Measurements from ENCODE around the gene IFNGR1. TPM values are rescaled to one million over a fixed set of nuclear protein-coding genes. Genes with fewer than 3 reads are reported as not detected.

Gene IFNGR1
- total RNA-seq, result 67.3 TPM

DNA sequence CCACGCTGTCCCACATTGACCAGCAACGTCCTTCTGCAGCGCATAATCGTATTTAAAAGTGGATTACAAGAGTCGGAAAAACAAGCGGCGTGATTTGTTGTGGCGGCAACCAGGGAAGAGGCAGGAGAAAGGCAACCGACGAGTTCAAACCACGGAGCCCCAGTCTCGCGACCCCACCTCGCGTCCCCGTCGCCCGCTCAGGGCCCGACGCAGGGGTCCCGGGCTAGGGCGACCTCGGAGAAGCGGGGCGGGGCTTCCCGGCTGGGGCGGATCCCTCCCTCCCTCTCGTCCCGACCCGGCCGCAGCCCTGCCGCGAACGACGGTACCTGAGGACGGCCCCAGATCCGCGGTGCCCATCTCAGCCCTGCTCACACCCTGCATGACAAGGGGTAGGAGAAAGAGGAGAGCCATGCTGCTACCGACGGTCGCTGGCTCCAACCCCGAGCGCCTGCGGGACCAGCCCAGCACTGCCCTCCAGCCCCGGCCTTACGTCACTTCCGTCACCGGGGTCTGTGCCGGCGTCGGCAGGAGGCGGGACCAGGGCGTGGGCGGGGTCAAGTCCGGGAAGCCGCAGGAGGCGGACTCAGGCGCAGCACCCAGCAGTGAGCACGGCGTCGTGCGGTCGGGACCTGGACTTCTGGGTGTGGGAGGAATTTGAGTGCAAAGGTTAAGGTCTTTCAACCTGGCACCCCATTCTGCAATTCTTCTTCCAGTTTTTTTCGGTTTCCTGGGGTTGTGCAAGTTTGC lies at the start of gene IFNGR1:
TSS of gene IFNGR1 (minus strand) at position 469 of the 747 bp plus-strand sequence. CDS start at position 411, 58 bp downstream.
- no peaks in the 10 kb centered on the region for H3K9me3 ChIP-seq (ENCODE audit: control insufficient read depth in 3 of 3, low read length in 3 of 3)
- H3K4me1 ChIP-seq (ENCODE audit: control insufficient read depth in 3 of 3, insufficient read depth in 3 of 3, low read length in 3 of 3), result peaks cover 26 to 42% (median 34%) of the 10 kb centered on the region in 3 donors
- no peaks in the 10 kb centered on the region for H3K36me3 ChIP-seq (ENCODE audit: control insufficient read depth in 3 of 3, insufficient read depth in 3 of 3, low read length in 3 of 3)
- peak within 1 kb of the TSS; percentile 84 to 99 (median 99) for H3K9ac ChIP-seq (ENCODE audit: low read depth in 1 of 3, low read length in 3 of 3)
- H3K27me3 ChIP-seq (ENCODE audit: control insufficient read depth in 3 of 3, insufficient read depth in 3 of 3, low read length in 3 of 3), result no peaks in the 10 kb centered on the region
- peak within 1 kb of the TSS; percentile 98 for H3K27ac ChIP-seq (ENCODE audit: low read depth, low read length)
- H3K4me3 ChIP-seq (ENCODE audit: low read length in 3 of 3), result peak within 1 kb of the TSS; percentile 78 to 98 (median 92)

DNA sequence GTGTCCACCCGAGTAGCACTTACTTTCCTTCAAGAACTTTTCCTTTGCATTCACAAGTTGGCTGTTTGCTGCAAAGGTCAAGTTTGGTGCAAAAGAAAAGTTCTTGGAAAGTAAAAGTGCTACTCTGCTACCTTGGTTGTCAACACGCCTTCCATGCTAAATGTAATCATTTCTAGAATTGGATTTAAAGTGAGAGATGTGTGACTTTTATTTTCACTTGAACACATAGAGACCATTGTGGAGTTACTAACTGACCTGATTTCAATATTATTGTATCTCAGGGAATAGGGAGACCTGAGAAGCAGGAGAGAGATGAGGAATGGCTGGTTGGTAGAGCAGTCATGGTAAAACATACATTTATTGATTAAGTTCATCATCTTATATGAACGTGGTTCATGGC lies 49.7 kb upstream of the IFNGR1 start:
- no peak overlapping the region for H3K9ac ChIP-seq (ENCODE audit: low read depth in 1 of 3, low read length in 3 of 3)
- H3K27ac ChIP-seq (ENCODE audit: low read depth, low read length), result no peak overlapping the region

DNA sequence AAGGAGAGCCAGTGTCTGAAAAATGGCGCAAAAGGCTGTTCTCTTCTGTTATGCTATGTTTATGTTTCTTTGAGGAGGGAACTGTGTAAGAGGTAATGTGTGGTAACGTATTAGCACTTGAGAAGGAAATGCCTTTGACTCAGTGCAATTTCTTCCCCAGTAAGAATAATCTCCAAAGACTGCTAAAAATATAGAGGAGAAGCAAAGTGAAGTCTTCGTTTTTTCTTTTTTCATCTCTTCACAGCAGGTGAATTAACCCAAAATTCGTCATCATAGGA lies 47.1 kb upstream of the IFNGR1 start:
- H3K4me3 ChIP-seq (ENCODE audit: low read length in 3 of 3), result no peak overlapping the region
- no peak overlapping the region for H3K9ac ChIP-seq (ENCODE audit: low read depth in 1 of 3, low read length in 3 of 3)
- H3K4me1 ChIP-seq (ENCODE audit: control insufficient read depth in 3 of 3, insufficient read depth in 3 of 3, low read length in 3 of 3), result no peaks in the 10 kb centered on the region
- no peaks in the 10 kb centered on the region for H3K27me3 ChIP-seq (ENCODE audit: control insufficient read depth in 3 of 3, insufficient read depth in 3 of 3, low read length in 3 of 3)
- no peaks in the 10 kb centered on the region for H3K36me3 ChIP-seq (ENCODE audit: control insufficient read depth in 3 of 3, insufficient read depth in 3 of 3, low read length in 3 of 3)
- no peak overlapping the region for H3K27ac ChIP-seq (ENCODE audit: low read depth, low read length)
- H3K9me3 ChIP-seq (ENCODE audit: control insufficient read depth in 3 of 3, low read length in 3 of 3), result no peaks in the 10 kb centered on the region

More for the DNA sequence above, 49.7 kb upstream of the IFNGR1 start:
- Histone ChIP-seq H3K4me3 (ENCODE audit: low read length in 3 of 3) (no peak overlapping the region), H3K4me1 (ENCODE audit: control insufficient read depth in 3 of 3, insufficient read depth in 3 of 3, low read length in 3 of 3) (no peaks in the 10 kb centered on the region), H3K27me3 (ENCODE audit: control insufficient read depth in 3 of 3, insufficient read depth in 3 of 3, low read length in 3 of 3) (no peaks in the 10 kb centered on the region), H3K36me3 (ENCODE audit: control insufficient read depth in 3 of 3, insufficient read depth in 3 of 3, low read length in 3 of 3) (no peaks in the 10 kb centered on the region), H3K9me3 (ENCODE audit: control insufficient read depth in 3 of 3, low read length in 3 of 3) (no peaks in the 10 kb centered on the region)

DNA sequence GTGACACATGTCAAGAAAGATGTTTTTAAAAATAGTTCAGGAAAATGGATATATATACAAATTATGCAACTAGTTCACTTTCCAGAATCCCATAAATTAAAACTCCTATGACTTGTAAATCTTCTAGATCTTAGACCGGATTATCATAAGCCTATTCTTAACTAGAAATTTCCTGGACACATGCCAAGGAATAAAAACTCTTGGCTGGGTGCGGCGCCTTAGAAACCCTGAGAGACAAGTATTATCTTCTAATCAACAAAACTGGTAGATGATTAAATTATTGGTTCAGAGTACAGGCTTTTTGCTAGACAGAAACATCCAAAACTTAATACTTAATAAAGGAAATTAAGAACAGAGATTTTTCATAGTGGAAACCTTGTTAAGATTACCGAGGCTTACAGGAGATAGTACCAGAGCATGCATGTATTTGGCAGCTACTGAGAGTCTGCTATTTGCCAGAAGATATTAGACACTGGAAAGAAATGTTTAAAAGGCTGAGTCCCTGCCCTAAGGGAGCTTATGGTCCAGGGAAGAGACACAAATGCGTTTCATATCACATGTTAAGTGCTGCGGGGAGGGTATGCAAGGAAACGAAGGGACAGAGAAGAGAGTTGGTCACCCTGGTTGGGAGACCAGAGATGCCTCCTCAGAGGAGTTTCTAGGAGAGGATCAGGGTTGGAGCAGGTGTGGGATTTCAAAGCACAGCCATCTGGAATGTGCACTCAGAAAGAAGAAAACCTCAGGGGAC lies 46.5 kb upstream of the IFNGR1 start:
- H3K27ac ChIP-seq (ENCODE audit: low read depth, low read length), result no peak overlapping the region
- no peaks in the 10 kb centered on the region for H3K9me3 ChIP-seq (ENCODE audit: control insufficient read depth in 3 of 3, low read length in 3 of 3)
- H3K4me3 ChIP-seq (ENCODE audit: low read length in 3 of 3), result no peak overlapping the region
- no peaks in the 10 kb centered on the region for H3K27me3 ChIP-seq (ENCODE audit: control insufficient read depth in 3 of 3, insufficient read depth in 3 of 3, low read length in 3 of 3)
- no peaks in the 10 kb centered on the region for H3K36me3 ChIP-seq (ENCODE audit: control insufficient read depth in 3 of 3, insufficient read depth in 3 of 3, low read length in 3 of 3)
- no peaks in the 10 kb centered on the region for H3K4me1 ChIP-seq (ENCODE audit: control insufficient read depth in 3 of 3, insufficient read depth in 3 of 3, low read length in 3 of 3)
- H3K9ac ChIP-seq (ENCODE audit: low read depth in 1 of 3, low read length in 3 of 3), result no peak overlapping the region

DNA sequence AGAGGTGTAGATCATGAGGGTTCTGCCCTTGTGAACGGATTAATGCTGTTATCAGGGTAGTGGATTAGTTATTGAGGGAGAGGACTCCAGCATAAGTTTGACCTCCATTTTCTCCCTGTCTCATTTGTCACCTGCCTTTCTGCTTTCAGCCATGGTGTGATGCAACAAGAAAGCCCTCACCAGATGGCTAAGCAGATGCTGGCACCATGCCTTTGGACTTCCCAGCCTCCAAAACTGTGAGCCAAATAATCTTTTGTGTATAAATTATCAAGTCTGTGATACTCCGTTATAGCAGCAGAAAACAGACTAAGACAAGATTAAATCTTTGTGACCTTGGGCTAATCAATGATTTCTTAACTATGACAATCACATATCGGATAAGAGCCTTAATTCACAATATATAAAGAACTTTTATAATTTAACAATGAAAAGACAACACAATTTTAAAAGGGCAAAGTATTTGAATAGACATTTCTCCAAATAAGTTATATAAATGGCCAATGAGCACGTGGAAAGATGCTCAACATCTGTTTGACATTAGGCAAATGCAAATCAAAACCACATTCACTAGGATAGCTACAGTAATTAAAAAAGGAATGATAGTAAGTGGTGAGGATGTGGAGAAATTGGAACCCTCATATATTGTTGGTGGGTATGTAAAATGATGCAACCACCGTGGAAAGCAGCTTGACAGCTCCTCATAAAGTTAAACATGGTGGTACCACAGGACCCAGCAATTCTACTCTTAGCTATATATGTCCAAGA lies 45.3 kb upstream of the IFNGR1 start:
- H3K27me3 ChIP-seq (ENCODE audit: control insufficient read depth in 3 of 3, insufficient read depth in 3 of 3, low read length in 3 of 3), result no peaks in the 10 kb centered on the region
- no peak overlapping the region for H3K27ac ChIP-seq (ENCODE audit: low read depth, low read length)
- no peaks in the 10 kb centered on the region for H3K4me1 ChIP-seq (ENCODE audit: control insufficient read depth in 3 of 3, insufficient read depth in 3 of 3, low read length in 3 of 3)
- H3K9me3 ChIP-seq (ENCODE audit: control insufficient read depth in 3 of 3, low read length in 3 of 3), result no peaks in the 10 kb centered on the region
- H3K9ac ChIP-seq (ENCODE audit: low read depth in 1 of 3, low read length in 3 of 3), result no peak overlapping the region
- no peak overlapping the region for H3K4me3 ChIP-seq (ENCODE audit: low read length in 3 of 3)
- no peaks in the 10 kb centered on the region for H3K36me3 ChIP-seq (ENCODE audit: control insufficient read depth in 3 of 3, insufficient read depth in 3 of 3, low read length in 3 of 3)

DNA sequence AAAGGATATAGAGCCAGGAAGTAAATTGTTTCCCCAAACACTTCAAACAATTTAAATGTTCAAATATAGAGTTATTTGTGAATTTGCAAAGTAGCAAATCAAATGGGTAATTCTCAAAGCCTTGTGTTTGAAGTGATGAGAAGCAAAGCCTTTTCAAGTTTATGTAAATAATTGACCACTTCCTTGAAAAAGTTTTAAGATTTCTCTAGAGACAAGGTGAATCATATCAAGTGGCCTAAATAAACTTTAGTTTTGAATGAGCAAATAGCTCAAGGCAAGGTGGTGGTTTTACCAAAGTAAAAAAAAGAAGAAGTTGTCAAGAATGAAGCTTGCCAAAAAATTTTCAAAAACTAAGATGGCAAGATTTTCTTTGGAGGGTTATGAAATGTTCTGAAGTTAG lies 42.6 kb upstream of the IFNGR1 start:
- Histone ChIP-seq H3K4me3 (ENCODE audit: low read length in 3 of 3) (no peak overlapping the region), H3K4me1 (ENCODE audit: control insufficient read depth in 3 of 3, insufficient read depth in 3 of 3, low read length in 3 of 3) (no peaks in the 10 kb centered on the region), H3K9me3 (ENCODE audit: control insufficient read depth in 3 of 3, low read length in 3 of 3) (no peaks in the 10 kb centered on the region), H3K9ac (ENCODE audit: low read depth in 1 of 3, low read length in 3 of 3) (no peak overlapping the region), H3K27ac (ENCODE audit: low read depth, low read length) (no peak overlapping the region), H3K36me3 (ENCODE audit: control insufficient read depth in 3 of 3, insufficient read depth in 3 of 3, low read length in 3 of 3) (no peaks in the 10 kb centered on the region), H3K27me3 (ENCODE audit: control insufficient read depth in 3 of 3, insufficient read depth in 3 of 3, low read length in 3 of 3) (no peaks in the 10 kb centered on the region)

DNA sequence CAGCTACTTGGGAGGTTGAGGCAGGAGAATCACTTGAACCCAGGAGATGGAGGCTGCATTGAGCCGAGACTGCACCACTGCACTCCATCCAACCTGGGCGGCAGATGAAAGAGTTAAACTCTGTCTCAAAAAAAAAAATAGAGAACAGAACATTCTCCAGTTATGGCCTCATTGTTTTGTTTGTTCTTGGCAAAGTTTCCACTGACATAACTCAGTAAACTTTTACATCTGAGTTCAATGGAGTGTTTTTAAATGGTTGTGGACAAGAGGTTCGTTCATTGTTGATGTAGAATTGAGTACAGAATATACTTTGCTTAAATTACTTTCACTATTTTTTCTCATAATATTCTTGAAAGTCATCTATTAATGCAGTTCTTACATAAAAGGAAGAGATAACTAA lies 42.2 kb upstream of the IFNGR1 start:
- Histone ChIP-seq H3K4me3 (ENCODE audit: low read length in 3 of 3) (no peak overlapping the region), H3K36me3 (ENCODE audit: control insufficient read depth in 3 of 3, insufficient read depth in 3 of 3, low read length in 3 of 3) (no peaks in the 10 kb centered on the region), H3K9ac (ENCODE audit: low read depth in 1 of 3, low read length in 3 of 3) (no peak overlapping the region), H3K27ac (ENCODE audit: low read depth, low read length) (no peak overlapping the region), H3K4me1 (ENCODE audit: control insufficient read depth in 3 of 3, insufficient read depth in 3 of 3, low read length in 3 of 3) (no peaks in the 10 kb centered on the region), H3K27me3 (ENCODE audit: control insufficient read depth in 3 of 3, insufficient read depth in 3 of 3, low read length in 3 of 3) (no peaks in the 10 kb centered on the region), H3K9me3 (ENCODE audit: control insufficient read depth in 3 of 3, low read length in 3 of 3) (no peaks in the 10 kb centered on the region)

DNA sequence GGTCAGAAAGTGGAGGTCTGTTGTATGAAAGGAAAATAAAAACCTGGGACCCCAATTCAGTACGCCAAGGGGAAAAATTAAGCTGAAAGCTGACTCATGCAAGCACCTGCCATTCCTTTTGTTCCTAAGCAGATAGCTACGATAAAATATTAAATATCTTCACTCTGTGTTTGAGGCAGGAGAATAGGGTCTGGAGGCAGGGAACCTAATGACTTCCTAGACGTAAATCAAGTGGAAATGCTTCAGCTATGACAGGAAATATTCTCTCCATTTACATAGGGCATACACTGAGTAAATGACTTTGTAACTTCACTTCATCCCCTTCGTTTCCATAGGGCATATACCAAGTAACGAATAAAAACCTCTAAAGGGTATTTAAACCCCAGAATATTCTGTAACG lies 41.0 kb upstream of the IFNGR1 start:
- no peaks in the 10 kb centered on the region for H3K36me3 ChIP-seq (ENCODE audit: control insufficient read depth in 3 of 3, insufficient read depth in 3 of 3, low read length in 3 of 3)
- no peaks in the 10 kb centered on the region for H3K4me1 ChIP-seq (ENCODE audit: control insufficient read depth in 3 of 3, insufficient read depth in 3 of 3, low read length in 3 of 3)
- no peak overlapping the region for H3K4me3 ChIP-seq (ENCODE audit: low read length in 3 of 3)
- H3K27ac ChIP-seq (ENCODE audit: low read depth, low read length), result no peak overlapping the region
- H3K9ac ChIP-seq (ENCODE audit: low read depth in 1 of 3, low read length in 3 of 3), result no peak overlapping the region
- no peaks in the 10 kb centered on the region for H3K27me3 ChIP-seq (ENCODE audit: control insufficient read depth in 3 of 3, insufficient read depth in 3 of 3, low read length in 3 of 3)
- peaks cover 0 to 2% (median 0%) of the 10 kb centered on the region in 3 donors for H3K9me3 ChIP-seq (ENCODE audit: control insufficient read depth in 3 of 3, low read length in 3 of 3)

DNA sequence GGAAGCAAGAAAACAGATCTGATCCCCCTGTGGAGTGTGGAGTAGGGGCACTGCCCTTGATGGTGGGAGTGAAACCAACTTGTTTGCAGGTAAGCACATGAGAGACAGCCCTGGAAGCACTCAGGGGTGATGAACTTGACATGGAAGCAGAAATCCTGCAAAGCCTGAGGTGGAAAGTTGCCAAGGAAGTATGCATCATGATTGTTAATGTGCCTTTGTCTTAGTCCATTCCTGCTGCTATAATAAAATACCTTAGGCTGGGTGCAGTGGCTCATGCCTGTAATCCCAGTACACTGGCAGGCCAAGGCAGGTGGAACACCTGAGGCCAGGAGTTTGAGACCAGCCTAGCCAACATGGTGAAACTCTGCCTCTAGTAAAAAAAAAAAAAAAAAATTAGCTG lies 40.2 kb upstream of the IFNGR1 start:
- H3K36me3 ChIP-seq (ENCODE audit: control insufficient read depth in 3 of 3, insufficient read depth in 3 of 3, low read length in 3 of 3), result no peaks in the 10 kb centered on the region
- peaks cover 0 to 2% (median 0%) of the 10 kb centered on the region in 3 donors for H3K9me3 ChIP-seq (ENCODE audit: control insufficient read depth in 3 of 3, low read length in 3 of 3)
- H3K9ac ChIP-seq (ENCODE audit: low read depth in 1 of 3, low read length in 3 of 3), result no peak overlapping the region
- H3K4me3 ChIP-seq (ENCODE audit: low read length in 3 of 3), result no peak overlapping the region
- no peaks in the 10 kb centered on the region for H3K27me3 ChIP-seq (ENCODE audit: control insufficient read depth in 3 of 3, insufficient read depth in 3 of 3, low read length in 3 of 3)
- H3K27ac ChIP-seq (ENCODE audit: low read depth, low read length), result no peak overlapping the region
- no peaks in the 10 kb centered on the region for H3K4me1 ChIP-seq (ENCODE audit: control insufficient read depth in 3 of 3, insufficient read depth in 3 of 3, low read length in 3 of 3)

DNA sequence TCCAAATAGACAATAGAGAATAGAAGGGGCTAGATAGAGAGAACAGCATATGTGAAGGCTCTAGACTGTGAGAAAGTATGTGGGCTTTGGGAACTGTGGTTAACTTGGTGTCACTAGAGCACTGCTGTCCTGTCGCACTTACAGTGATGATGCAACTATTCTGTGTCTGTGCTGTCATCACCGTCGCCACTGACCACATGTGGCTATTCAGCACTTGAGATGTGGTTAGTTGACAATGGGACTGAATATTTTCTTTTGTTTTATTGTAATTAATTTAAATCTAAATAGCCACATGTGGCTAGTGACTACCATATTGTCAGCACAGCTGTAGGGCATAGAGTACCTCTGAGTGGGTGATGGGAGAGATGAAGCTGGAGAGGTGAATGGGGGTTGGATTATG lies 39.0 kb upstream of the IFNGR1 start:
- no peak overlapping the region for H3K4me3 ChIP-seq (ENCODE audit: low read length in 3 of 3)
- H3K27me3 ChIP-seq (ENCODE audit: control insufficient read depth in 3 of 3, insufficient read depth in 3 of 3, low read length in 3 of 3), result no peaks in the 10 kb centered on the region
- H3K9me3 ChIP-seq (ENCODE audit: control insufficient read depth in 3 of 3, low read length in 3 of 3), result peaks cover 0 to 2% (median 0%) of the 10 kb centered on the region in 3 donors

More for the DNA sequence above, 39.0 kb upstream of the IFNGR1 start:
- no peak overlapping the region for H3K9ac ChIP-seq (ENCODE audit: low read depth in 1 of 3, low read length in 3 of 3)
- no peaks in the 10 kb centered on the region for H3K4me1 ChIP-seq (ENCODE audit: control insufficient read depth in 3 of 3, insufficient read depth in 3 of 3, low read length in 3 of 3)
- H3K27ac ChIP-seq (ENCODE audit: low read depth, low read length), result no peak overlapping the region
- H3K36me3 ChIP-seq (ENCODE audit: control insufficient read depth in 3 of 3, insufficient read depth in 3 of 3, low read length in 3 of 3), result no peaks in the 10 kb centered on the region
